ENCODE data around the gene CYFIP1.
"Not testable (repeated sequence)": the region's sequence is repeated elsewhere in the genome, so short reads cannot be mapped to it uniquely, and the experiment has no call there.

The CYFIP1 gene

GRCh38 chr15:22980189-22981050, at the start of gene CYFIP1:
CYFIP1 (minus strand) TSS chr15:22980368; CDS start chr15:22947285, 33,083 bp downstream.
- DNase-seq, result peak; percentile 69

DNA sequence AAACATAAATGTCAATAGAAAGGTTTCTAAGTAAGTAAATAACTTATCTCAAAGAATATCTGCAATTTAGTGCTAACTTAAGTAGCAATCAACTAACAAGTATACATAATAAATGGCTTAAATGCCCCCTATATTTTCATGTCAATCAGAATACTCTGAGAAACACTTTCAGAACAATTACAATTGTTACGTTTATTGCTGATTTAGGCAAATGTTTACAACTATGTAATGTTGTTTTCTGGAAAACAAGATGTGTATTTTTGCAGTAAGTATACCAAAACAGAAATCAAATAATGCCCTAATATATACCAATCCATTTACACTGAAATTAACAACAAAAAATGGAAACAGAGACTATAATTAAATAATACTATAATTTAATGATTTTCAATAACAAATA, 46.0 kb upstream of the CYFIP1 start:
- DNase-seq, result no peak

GRCh38 chr15:23022156-23022555, 42.0 kb upstream of the CYFIP1 start:
- no peak for DNase-seq

- DNase-seq, result no peak
Measured at GRCh38 chr15:23014394-23015000, 34.3 kb upstream of the CYFIP1 start.

GRCh38 chr15:23013681-23014080, 33.5 kb upstream of the CYFIP1 start:
- DNase-seq, result no peak

DNA sequence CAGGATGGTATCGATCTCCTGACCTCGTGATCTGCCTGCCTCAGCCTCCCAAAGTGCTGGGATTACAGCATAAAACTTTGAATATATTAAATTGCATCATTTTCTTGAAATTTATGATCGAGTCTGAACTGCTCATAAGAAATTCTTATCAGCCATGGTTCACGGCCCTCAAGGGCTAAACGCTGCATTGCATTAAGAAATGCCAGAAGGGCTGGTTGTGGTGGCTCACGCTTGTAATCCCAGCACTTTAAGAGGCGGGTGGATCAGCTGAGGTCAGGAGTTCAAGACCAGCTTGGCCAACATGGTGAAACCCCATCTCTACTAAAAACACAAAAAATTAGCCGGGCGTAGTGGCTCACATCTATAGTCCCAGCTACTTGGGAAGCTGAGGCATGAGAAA, 32.4 kb upstream of the CYFIP1 start:
- DNase-seq, result not testable (repeated sequence)

DNA sequence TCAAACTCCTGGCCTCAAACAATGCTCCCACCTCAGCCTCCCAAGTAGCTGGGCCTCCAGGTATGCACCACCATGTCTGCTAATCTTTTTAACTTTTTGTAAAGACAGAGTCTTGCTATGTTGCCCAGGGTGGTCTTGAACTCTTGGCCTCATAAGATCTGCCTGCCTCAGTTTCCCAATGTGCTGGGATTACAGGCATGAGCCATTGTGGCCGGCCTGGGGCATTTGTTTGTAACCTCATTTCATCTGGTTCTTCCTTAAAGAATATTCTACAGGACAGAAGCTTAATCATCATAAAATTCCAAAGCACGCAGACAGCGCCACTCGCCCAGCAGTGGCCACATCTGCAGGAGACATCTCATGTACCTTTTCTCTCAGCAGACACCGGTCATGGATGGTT, 23.6 kb upstream of the CYFIP1 start:
- no peak for DNase-seq

DNA sequence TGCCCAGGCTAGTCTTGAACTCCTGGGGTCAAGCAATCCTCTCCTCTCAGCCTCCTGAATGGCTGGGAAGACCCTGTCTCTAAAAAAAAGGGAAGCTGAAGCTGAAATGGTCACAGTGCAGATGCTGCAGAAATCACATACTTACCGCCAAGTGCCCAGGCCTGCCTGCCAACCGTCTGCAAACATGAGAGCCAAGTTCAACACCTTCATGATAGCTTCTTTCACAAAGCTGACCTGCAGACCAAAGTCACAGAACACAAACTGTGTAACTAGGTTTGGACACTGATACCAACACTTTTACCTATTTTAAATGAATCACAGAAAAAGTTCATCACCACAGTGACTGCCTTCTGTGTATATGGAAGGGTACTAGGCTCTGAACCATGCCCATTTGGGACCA, 22.8 kb upstream of the CYFIP1 start:
- DNase-seq, result no peak

GRCh38 chr15:22995795-22996194, 15.6 kb upstream of the CYFIP1 start:
- no peak for DNase-seq

DNA sequence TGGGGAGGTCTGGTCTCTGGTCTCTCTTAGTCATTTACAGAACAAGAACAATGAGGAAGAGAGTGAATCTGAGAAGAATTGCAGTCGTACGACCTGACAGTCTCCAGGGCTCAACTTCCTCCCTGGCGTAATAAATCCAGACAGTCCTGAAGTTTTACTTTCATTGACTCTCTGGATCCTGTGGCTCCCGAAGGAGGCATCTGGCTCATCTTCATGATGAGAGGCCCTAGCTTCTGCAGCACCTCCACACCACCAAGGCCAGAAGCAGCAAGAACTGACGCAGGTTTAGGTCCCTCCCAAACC, 11.8 kb upstream of the CYFIP1 start:
- DNase-seq, result no peak

GRCh38 chr15:22989576-22990477, 9.7 kb upstream of the CYFIP1 start:
- no peak for DNase-seq

- DNase-seq, result no peak
Measured at GRCh38 chr15:22988811-22989210, 8.6 kb upstream of the CYFIP1 start.

DNA sequence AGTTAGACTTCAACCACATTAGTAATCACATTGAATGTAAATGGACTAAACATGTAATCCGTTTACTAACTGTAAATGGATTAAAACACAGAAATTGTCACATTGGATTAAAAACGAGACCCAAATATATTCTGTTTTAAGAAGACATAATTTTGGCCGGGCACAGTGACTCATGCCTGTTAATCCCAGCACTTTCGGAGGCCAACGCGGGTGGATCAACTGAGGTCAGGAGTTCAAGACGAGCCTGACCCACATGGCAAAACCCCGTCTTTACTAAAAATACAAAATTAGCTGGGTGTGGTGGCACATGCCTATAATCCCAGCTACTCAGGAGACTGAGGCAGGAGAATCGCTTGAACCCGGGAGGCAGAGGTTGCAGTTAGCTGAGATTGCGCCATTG, 1.8 kb upstream of the CYFIP1 start:
- DNase-seq, result not testable (repeated sequence)

- DNase-seq, result no peak
Measured at GRCh38 chr15:22981051-22981840, 1.1 kb upstream of the CYFIP1 start.

- DNase-seq, result peak; percentile 78
Measured at GRCh38 chr15:22979238-22980188, 655 bp downstream of the CYFIP1 start.

DNA sequence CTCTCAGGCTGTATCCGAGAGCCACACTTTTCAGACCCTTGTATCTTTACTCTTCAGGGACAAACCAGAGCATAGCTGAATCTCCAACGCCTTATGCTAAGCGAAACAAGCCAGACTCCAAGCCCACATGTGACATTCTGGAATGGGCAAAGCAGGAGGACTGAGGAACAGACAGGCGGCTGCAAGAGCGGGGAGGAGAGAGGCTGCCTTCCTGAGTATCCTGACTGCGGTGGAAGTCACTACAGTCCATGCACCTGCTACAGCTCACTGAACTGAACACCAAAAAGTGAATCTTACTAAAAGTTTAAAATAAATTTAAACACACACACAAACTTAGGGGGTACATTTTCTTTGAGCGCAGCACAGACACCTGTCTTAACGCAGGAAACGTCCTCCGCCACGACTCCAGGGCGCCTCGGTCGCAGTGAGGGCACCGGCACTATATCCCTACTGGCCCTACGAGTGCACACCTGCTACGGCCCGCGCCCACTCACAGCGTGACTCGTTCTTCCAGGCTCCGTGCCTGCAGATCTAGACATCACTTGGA, 1.4 kb downstream of the CYFIP1 start:
- no peak for DNase-seq

- peak; percentile 70 for DNase-seq
Measured at GRCh38 chr15:22974745-22975144, 5.4 kb downstream of the CYFIP1 start.

GRCh38 chr15:22973987-22974386, 6.2 kb downstream of the CYFIP1 start:
- no peak for DNase-seq

GRCh38 chr15:22973286-22973685, 6.9 kb downstream of the CYFIP1 start:
- peak; percentile 50 for DNase-seq

- DNase-seq, result no peak
Measured at GRCh38 chr15:22969489-22969888, 10.7 kb downstream of the CYFIP1 start.

DNA sequence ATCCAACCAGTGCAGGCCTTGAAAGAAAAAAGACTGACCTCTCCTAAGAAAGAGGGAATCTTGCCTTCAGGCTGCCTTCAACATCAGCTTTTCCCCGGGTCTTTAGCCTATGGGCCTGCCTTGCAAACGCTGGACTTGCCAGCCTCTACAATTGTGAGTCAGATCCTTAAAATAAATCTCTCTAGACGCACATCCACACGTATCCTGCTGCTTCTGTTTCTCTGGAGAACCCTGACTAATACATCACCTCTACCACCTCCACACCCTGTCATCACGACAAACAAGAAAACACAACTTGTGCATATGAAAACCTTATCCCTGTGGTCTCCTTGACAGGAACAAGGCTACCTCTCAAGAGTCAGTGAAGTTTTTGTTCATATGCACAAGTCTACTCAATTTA, 11.8 kb downstream of the CYFIP1 start:
- DNase-seq, result no peak

All from hematopoietic multipotent progenitor cell treated with erythropoietin and hydrocortisone succinate and interleukin-3 and kit ligand, for 4 days (in vitro differentiated cells).